HepG2 (cell line): ENCODE results near the gene UNC13D. TPM values are rescaled to one million over a fixed set of nuclear protein-coding genes. Genes with fewer than 3 reads are reported as not detected.

Experiments used
- ADNP ChIP-seq: sonication (generic); formaldehyde crosslinking; IDR thresholded peaks from 2 replicates; pipeline ENCODE4 v1.4.0; 2020; ENCODE audit warnings: missing genetic modification reagents
- AGO2 ChIP-seq: fragments of 200-400 bp; formaldehyde crosslinking; optimal IDR thresholded peaks from 2 replicates; pipeline ENCODE3; 2017; ENCODE audit warnings: mild to moderate bottlenecking, low read depth, low read length, moderate library complexity
- ARNT ChIP-seq: fragments of 450-650 bp; IDR thresholded peaks from 2 replicates; pipeline ENCODE4 v1.6.1; 2017
- EEA1 ChIP-seq: sonication (generic); formaldehyde crosslinking; IDR thresholded peaks from 2 replicates; pipeline ENCODE4 v1.5.1; 2020; ENCODE audit warnings: mild to moderate bottlenecking, missing genetic modification reagents, borderline replicate concordance
- KAT2B ChIP-seq: fragments of 150-350 bp; IDR thresholded peaks from 2 replicates; pipeline ENCODE4 v1.6.1; 2014; ENCODE audit warnings: low read depth, low read length, borderline replicate concordance
- KLF6 ChIP-seq: IDR thresholded peaks from 2 replicates; pipeline ENCODE4 v1.8.0; 2016; ENCODE audit warnings: missing biosample characterization, missing genetic modification reagents
- KLF9 ChIP-seq: IDR thresholded peaks from 2 replicates; pipeline ENCODE4 v1.6.1; 2016; ENCODE audit warnings: low read depth
- NR3C1 ChIP-seq: sonication (generic); formaldehyde crosslinking; IDR thresholded peaks from 2 replicates; pipeline ENCODE4 v1.4.0; 2020; ENCODE audit warnings: missing genetic modification reagents
- PAX8 ChIP-seq: sonication (generic); formaldehyde crosslinking; IDR thresholded peaks from 2 replicates; pipeline ENCODE4 v1.8.0; 2022; ENCODE audit warnings: mild to moderate bottlenecking, missing genetic modification reagents, borderline replicate concordance
- SIN3B ChIP-seq: fragments of 150-350 bp; IDR thresholded peaks from 2 replicates; pipeline ENCODE4 v1.6.1; 2014; ENCODE audit warnings: low read length
- TOE1 ChIP-seq: sonication (generic); formaldehyde crosslinking; IDR thresholded peaks from 2 replicates; pipeline ENCODE4 v1.4.0; 2020; ENCODE audit warnings: mild to moderate bottlenecking, missing genetic modification reagents
- XRCC5 ChIP-seq: fragments of 200-400 bp; formaldehyde crosslinking; optimal IDR thresholded peaks from 2 replicates; pipeline ENCODE3; 2017; ENCODE audit warnings: mild to moderate bottlenecking, low read length
- YEATS2 ChIP-seq: sonication (generic); formaldehyde crosslinking; IDR thresholded peaks from 2 replicates; pipeline ENCODE4 v1.4.0; 2020; ENCODE audit warnings: missing genetic modification reagents, borderline replicate concordance
- ZBTB42 ChIP-seq: sonication (generic); formaldehyde crosslinking; IDR thresholded peaks from 2 replicates; pipeline ENCODE4 v1.5.0; 2020; ENCODE audit warnings: mild to moderate bottlenecking, missing genetic modification reagents
- ZKSCAN1 ChIP-seq: fragments of 150-350 bp; IDR thresholded peaks from 2 replicates; pipeline ENCODE4 v1.6.1; 2014; ENCODE audit warnings: low read length
- ZNF20 ChIP-seq: sonication (generic); formaldehyde crosslinking; IDR thresholded peaks from 2 replicates; pipeline ENCODE4 v1.4.0; 2020; ENCODE audit warnings: mild to moderate bottlenecking, moderate library complexity, missing genetic modification reagents
- ZNF235 ChIP-seq: sonication (generic); formaldehyde crosslinking; IDR thresholded peaks from 2 replicates; pipeline ENCODE4 v1.8.1; 2023; ENCODE audit warnings: mild to moderate bottlenecking, missing genetic modification reagents, borderline replicate concordance
- ZNF263 ChIP-seq: sonication (generic); formaldehyde crosslinking; IDR thresholded peaks from 2 replicates; pipeline ENCODE4 v1.4.0; 2020; ENCODE audit warnings: missing genetic modification reagents
- ZNF556 ChIP-seq: sonication (generic); formaldehyde crosslinking; IDR thresholded peaks from 2 replicates; pipeline ENCODE4 v1.4.0; 2020; ENCODE audit warnings: mild to moderate bottlenecking, missing genetic modification reagents, borderline replicate concordance
- ZNF761 ChIP-seq: sonication (generic); formaldehyde crosslinking; conservative IDR thresholded peaks from 2 replicates; pipeline ENCODE4 v1.4.0; 2020; ENCODE audit warnings: mild to moderate bottlenecking, missing genetic modification reagents
- polyA plus RNA-seq, 8 experiments: library from polyadenylated mRNA; depleted of rRNA in 3 of 8; stranded (reverse) in 7 of 8; unstranded in 1 of 8; fragments of >200 nt; fragmentation: Illumina TruSeq in 4 of 8; extraction: Trizol in 4 of 8; gene quantifications; 2 replicates each; pipeline versions ENCODE4 v1.2.1 to v1.2.3, GENCODE V29; 2011 to 2016; ENCODE audit warnings: low read depth in 4 of 8, missing spikeins in 1 of 8, mixed read lengths in 1 of 8; ENCODE audit not compliant: insufficient read depth in 1 of 8
- total RNA-seq, 5 experiments: library from RNA; depleted of rRNA; stranded (reverse); fragments of >200 nt; fragmentation: Illumina TruSeq; extraction: Trizol; gene quantifications; 2 replicates each; pipeline ENCODE4 v1.2.3, GENCODE V29; 2016; ENCODE audit warnings: low read depth in 1 of 5
- TF ChIP-seq, protein P1 (sequence below): sonication (generic); formaldehyde crosslinking; IDR thresholded peaks from 2 replicates; pipeline ENCODE4 v1.8.0; 2022; ENCODE audit warnings: low read depth, missing genetic modification reagents
- TF ChIP-seq, protein P2 (sequence below): sonication (generic); formaldehyde crosslinking; IDR thresholded peaks from 2 replicates; pipeline ENCODE4 v1.5.0; 2020; ENCODE audit warnings: mild to moderate bottlenecking, missing genetic modification reagents, moderate library complexity
- TF ChIP-seq, protein P3 (sequence below): sonication (generic); formaldehyde crosslinking; IDR thresholded peaks from 2 replicates; pipeline ENCODE4 v1.8.0; 2023; ENCODE audit warnings: mild to moderate bottlenecking, missing genetic modification reagents
- TF ChIP-seq, protein P4 (sequence below): IDR thresholded peaks from 2 replicates; pipeline ENCODE4 v1.4.0; 2020; ENCODE audit warnings: mild to moderate bottlenecking, missing genetic modification reagents

The UNC13D gene
- total and polyA plus RNA-seq, 2 of the 13 experiments (the other 11 are each of a cell fraction or from before 2014, with no cell fraction given): 29.7 to 42.7 TPM

DNA sequence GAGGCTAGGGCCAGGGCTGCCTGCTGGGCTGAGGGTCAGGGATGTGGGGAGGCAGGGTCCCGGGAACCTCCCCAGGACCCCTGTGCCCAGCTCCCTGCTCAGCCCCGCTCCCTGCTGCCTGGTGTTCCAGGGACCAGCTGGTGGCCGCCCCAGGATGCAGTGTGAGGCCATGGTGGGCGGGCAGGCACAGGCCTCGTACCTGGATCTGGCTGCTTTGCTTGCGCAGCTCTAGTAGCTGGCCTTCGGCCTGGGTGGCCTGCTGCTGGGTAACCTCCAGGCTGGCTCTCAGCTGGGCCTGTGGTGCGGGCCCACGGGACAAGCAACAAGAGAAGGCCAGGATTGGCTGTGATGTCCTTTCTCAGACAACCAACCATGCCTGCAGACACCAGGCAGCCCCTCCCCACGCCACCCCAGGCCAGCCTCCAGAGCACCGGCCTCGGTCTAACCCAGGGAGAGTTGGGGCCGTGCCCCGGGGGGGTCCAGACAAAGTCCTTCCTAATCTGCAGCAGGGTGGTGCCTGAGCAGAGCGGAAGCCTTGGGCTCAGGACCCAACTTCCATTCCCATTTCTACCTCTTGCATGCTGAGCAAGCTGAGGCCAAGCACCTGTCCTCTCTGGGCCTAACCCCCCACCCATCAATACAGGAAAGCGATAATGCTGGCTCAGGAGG lies 48.5 kb upstream of the UNC13D start (continued):
- TF ChIP-seq, protein P1, sequence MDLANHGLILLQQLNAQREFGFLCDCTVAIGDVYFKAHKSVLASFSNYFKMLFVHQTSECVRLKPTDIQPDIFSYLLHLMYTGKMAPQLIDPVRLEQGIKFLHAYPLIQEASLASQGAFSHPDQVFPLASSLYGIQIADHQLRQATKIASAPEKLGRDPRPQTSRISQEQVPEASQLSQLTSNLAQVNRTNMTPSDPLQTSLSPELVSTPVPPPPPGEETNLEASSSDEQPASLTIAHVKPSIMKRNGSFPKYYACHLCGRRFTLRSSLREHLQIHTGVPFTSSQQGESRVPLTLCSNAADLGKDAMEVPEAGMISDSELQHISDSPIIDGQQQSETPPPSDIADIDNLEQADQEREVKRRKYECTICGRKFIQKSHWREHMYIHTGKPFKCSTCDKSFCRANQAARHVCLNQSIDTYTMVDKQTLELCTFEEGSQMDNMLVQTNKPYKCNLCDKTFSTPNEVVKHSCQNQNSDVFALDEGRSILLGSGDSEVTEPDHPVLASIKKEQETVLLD (CRISPR knock-in tag): no peak
- TF ChIP-seq ZNF20: no peak
- TF ChIP-seq EEA1 (CRISPR knock-in tag): no peak
- 0 out of 2 replicates have a peak, but pooled peaks have one; percentile 4 for TF ChIP-seq ZNF263
- TF ChIP-seq ZNF235 (CRISPR knock-in tag): 0 out of 2 replicates have a peak, but pooled peaks have one; percentile 33
- TF ChIP-seq, protein P2, sequence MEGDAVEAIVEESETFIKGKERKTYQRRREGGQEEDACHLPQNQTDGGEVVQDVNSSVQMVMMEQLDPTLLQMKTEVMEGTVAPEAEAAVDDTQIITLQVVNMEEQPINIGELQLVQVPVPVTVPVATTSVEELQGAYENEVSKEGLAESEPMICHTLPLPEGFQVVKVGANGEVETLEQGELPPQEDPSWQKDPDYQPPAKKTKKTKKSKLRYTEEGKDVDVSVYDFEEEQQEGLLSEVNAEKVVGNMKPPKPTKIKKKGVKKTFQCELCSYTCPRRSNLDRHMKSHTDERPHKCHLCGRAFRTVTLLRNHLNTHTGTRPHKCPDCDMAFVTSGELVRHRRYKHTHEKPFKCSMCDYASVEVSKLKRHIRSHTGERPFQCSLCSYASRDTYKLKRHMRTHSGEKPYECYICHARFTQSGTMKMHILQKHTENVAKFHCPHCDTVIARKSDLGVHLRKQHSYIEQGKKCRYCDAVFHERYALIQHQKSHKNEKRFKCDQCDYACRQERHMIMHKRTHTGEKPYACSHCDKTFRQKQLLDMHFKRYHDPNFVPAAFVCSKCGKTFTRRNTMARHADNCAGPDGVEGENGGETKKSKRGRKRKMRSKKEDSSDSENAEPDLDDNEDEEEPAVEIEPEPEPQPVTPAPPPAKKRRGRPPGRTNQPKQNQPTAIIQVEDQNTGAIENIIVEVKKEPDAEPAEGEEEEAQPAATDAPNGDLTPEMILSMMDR (CRISPR knock-in tag): peak; percentile 22
- TF ChIP-seq YEATS2 (CRISPR knock-in tag): no peak
- TF ChIP-seq ZBTB42 (CRISPR knock-in tag): no peak
- TF ChIP-seq ADNP: 0 out of 2 replicates have a peak, but pooled peaks have one; percentile 39
- TF ChIP-seq ARNT: no peak
- TF ChIP-seq, protein P3, sequence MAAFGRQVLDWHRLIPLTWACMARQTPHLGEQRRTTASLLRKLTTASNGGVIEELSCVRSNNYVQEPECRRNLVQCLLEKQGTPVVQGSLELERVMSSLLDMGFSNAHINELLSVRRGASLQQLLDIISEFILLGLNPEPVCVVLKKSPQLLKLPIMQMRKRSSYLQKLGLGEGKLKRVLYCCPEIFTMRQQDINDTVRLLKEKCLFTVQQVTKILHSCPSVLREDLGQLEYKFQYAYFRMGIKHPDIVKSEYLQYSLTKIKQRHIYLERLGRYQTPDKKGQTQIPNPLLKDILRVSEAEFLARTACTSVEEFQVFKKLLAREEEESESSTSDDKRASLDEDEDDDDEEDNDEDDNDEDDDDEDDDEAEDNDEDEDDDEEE: no peak; the same call in 1 of the 2 replicates
- TF ChIP-seq KLF6 (CRISPR knock-in tag): no peak
- peak; percentile 68 for TF ChIP-seq XRCC5
- TF ChIP-seq, protein P4, sequence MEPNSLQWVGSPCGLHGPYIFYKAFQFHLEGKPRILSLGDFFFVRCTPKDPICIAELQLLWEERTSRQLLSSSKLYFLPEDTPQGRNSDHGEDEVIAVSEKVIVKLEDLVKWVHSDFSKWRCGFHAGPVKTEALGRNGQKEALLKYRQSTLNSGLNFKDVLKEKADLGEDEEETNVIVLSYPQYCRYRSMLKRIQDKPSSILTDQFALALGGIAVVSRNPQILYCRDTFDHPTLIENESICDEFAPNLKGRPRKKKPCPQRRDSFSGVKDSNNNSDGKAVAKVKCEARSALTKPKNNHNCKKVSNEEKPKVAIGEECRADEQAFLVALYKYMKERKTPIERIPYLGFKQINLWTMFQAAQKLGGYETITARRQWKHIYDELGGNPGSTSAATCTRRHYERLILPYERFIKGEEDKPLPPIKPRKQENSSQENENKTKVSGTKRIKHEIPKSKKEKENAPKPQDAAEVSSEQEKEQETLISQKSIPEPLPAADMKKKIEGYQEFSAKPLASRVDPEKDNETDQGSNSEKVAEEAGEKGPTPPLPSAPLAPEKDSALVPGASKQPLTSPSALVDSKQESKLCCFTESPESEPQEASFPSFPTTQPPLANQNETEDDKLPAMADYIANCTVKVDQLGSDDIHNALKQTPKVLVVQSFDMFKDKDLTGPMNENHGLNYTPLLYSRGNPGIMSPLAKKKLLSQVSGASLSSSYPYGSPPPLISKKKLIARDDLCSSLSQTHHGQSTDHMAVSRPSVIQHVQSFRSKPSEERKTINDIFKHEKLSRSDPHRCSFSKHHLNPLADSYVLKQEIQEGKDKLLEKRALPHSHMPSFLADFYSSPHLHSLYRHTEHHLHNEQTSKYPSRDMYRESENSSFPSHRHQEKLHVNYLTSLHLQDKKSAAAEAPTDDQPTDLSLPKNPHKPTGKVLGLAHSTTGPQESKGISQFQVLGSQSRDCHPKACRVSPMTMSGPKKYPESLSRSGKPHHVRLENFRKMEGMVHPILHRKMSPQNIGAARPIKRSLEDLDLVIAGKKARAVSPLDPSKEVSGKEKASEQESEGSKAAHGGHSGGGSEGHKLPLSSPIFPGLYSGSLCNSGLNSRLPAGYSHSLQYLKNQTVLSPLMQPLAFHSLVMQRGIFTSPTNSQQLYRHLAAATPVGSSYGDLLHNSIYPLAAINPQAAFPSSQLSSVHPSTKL (CRISPR knock-in tag): 0 out of 2 replicates have a peak, but pooled peaks have one; percentile 9
- TF ChIP-seq SIN3B: no peak
- TF ChIP-seq KLF9 (CRISPR knock-in tag): no peak
- no peak for TF ChIP-seq TOE1 (CRISPR knock-in tag)
- TF ChIP-seq ZNF556 (CRISPR knock-in tag): peak; percentile 53; the same call in 1 of the 2 replicates
- no peak for TF ChIP-seq ZKSCAN1
- TF ChIP-seq ZNF761: no peak; the same call in 1 of the 2 replicates
- peak; percentile 90 for TF ChIP-seq AGO2
- TF ChIP-seq NR3C1 (CRISPR knock-in tag): no peak
- TF ChIP-seq KAT2B: no peak
- TF ChIP-seq PAX8: 0 out of 2 replicates have a peak, but pooled peaks have one; percentile 79
